Measurements from ENCODE around the gene HSD17B8. TPM values are rescaled to one million over a fixed set of nuclear protein-coding genes. Genes with fewer than 3 reads are reported as not detected.
A peak's percentile ranks its signal among the peaks of the same experiment; 100 is the strongest.

HSD17B8 gene
- total RNA-seq, 1 experiment from 2014 or later = 79.7 TPM

DNA sequence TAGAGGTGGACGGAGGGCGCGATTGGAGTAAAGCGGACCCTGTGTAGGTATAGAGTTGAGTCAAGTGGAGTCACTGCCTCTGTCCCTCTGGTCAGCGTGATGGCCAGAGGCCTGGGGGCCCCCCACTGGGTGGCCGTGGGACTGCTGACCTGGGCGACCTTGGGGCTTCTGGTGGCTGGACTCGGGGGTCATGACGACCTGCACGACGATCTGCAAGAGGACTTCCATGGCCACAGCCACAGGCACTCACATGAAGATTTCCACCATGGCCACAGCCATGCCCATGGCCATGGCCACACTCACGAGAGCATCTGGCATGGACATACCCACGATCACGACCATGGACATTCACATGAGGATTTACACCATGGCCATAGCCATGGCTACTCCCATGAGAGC is 3.3 kb upstream of the HSD17B8 start:
- no peak for DNase-seq (ENCODE audit: low read depth)
- in situ Hi-C loops (cut with HindIII; ENCODE audit: low pct_unique_long_range_greater_than_20kb, low sequenced_read_pairs) = no loop called here

DNA sequence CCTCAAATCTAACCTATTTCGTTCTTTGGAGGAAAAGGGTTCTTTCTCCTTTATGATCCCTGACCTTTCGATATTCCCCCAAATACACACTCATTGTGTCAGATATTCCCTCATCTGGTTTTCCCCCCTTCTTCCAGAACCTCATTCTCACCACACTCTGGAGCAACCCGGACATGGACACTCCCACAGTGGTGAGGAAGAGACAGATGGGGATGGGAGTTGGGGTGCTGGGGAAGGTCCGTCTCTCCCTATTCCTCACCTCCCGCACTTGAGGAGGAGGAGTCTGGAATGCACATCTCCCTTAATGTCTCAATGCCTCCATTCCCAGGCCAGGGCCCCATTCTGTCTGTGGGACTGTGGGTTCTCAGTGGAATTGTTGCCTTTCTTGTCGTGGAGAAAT is 2.5 kb upstream of the HSD17B8 start:
- DNase-seq (ENCODE audit: low read depth) = no peak
- in situ Hi-C loops (cut with HindIII; ENCODE audit: low pct_unique_long_range_greater_than_20kb, low sequenced_read_pairs) = no loop called here

DNA sequence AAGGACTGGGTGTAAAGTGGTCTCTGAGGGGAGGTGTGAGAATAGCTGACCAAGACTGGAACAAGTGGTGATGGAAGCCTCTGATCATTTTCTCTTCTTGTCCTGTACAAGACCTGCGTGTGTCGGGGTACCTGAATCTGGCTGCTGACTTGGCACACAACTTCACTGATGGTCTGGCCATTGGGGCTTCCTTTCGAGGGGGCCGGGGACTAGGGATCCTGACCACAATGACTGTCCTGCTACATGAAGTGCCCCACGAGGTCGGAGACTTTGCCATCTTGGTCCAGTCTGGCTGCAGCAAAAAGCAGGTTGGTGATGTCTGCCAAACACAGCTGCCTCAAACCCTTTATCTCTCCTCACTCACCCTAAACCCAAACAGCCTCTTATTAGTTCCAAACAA is 1.7 kb upstream of the HSD17B8 start:
- no peak for DNase-seq (ENCODE audit: low read depth)
- in situ Hi-C loops (cut with HindIII; ENCODE audit: low pct_unique_long_range_greater_than_20kb, low sequenced_read_pairs) = no loop called here

DNA sequence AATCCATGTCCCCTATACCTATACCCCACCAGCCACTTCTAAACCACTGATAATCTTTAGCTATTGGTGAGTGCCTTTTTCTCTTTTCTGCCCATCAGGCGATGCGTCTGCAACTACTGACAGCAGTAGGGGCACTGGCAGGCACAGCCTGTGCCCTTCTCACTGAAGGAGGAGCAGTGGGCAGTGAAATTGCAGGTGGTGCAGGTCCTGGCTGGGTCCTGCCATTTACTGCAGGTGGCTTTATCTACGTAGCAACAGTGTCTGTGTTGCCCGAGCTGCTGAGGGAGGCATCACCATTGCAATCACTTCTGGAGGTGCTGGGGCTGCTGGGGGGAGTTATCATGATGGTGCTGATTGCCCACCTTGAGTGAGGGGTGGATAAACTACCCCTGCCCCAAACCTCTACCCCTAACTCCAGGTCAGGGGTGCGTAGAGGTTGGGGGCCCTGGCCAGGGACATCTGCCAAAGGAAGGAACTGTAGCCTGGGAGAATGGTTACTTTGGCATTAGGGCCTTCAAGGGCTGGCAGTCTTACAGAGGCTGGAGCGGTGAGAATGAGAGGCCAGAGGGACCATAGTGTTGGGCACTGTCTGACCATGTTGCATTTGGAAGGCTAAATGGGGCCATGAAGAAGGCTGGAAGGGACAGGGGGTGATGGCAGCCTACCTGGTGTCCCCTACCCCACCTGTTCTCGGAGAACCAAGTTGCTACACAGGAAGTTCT is 851 bp upstream of the HSD17B8 start:
- in situ Hi-C loops (cut with HindIII; ENCODE audit: low pct_unique_long_range_greater_than_20kb, low sequenced_read_pairs) = no loop called here
- DNase-seq (ENCODE audit: low read depth) = no peak

DNA sequence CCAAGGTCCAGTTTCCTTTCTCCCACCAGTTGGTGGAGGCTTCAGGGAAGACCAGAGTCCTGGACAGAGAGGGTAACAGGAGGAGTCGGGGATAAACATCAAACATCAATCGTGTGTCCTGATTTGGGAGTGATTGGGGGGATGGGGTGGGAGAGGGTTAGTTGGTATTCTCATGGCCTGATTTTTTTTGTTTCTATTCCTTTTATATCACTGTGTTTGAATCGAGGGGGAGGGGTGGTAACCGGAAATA is 365 bp upstream of the HSD17B8 start:
- in situ Hi-C loops (cut with HindIII; ENCODE audit: low pct_unique_long_range_greater_than_20kb, low sequenced_read_pairs) = no loop called here
- no peak for DNase-seq (ENCODE audit: low read depth)

DNA sequence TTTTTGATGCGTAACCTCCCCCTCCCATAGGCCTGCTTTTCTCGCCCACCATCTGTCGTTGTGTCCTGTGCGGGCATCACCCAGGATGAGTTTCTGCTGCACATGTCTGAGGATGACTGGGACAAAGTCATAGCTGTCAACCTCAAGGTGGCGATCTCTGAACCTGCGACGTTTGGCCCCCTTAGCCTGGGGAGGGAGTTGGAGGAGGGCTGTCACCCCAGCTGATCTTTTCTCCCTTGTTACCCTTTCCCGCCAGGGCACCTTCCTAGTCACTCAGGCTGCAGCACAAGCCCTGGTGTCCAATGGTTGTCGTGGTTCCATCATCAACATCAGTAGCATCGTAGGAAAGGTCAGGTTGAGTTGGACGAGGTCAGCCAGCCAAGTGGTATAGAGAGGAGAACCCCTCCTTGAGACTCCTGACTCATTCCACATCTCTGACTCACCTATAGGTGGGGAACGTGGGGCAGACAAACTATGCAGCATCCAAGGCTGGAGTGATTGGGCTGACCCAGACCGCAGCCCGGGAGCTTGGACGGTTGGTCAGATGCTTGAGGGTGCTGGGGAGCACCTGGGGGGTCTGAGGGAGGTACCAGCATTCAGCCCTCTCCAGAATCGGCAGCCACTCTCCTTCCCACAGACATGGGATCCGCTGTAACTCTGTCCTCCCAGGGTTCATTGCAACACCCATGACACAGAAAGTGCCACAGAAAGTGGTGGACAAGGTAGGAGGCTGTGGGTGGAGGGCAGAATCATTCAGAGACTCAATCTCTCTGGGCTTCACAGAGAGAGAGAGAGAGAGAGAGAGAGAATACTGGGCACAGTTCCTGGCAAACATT is 954 bp downstream of the HSD17B8 start:
- DNase-seq (ENCODE audit: low read depth) = peak; percentile 81
- in situ Hi-C loops (cut with HindIII; ENCODE audit: low pct_unique_long_range_greater_than_20kb, low sequenced_read_pairs) = no loop called here

GRCh38 chr6:33206027-33206863 is 1.8 kb downstream of the HSD17B8 start:
- in situ Hi-C loops (cut with HindIII; ENCODE audit: low pct_unique_long_range_greater_than_20kb, low sequenced_read_pairs) = no loop called here
- DNase-seq (ENCODE audit: low read depth) = no peak

GRCh38 chr6:33206864-33207551 is 2.6 kb downstream of the HSD17B8 start:
- no peak for DNase-seq (ENCODE audit: low read depth)
- in situ Hi-C loops (cut with HindIII; ENCODE audit: low pct_unique_long_range_greater_than_20kb, low sequenced_read_pairs) = no loop called here

DNA sequence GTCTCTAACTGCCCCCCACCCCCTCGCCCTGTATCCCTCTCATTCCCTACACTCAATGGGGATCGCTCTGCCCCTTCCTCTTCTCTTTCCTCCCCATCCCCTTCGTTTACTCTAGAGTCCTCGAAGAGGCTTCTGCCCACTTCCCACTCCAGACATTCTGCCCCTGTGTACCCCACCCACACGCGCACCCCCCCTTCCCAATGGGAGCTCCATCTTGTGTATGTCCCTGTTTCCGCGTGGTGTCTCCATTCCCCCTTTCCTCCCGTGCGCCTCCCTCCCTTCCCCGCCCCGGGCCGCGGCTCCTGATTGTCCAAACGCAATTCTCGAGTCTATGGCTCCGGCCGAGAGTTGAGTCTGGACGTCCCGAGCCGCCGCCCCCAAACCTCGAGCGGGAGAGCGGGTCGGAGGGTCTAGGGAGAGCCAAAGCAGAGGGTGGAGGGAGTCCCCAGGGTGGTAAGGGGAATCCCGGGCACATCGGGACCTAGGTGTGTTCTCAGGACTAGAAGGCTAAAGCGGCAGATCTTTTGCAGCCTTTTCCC is 3.2 kb downstream of the HSD17B8 start:
- no peak for DNase-seq (ENCODE audit: low read depth)
- in situ Hi-C loops (cut with HindIII; ENCODE audit: low pct_unique_long_range_greater_than_20kb, low sequenced_read_pairs) = no loop called here

GRCh38 chr6:33208091-33208967 is 3.9 kb downstream of the HSD17B8 start, which contains the start of gene RING1:
Gene RING1 (plus strand): TSS chr6:33208500. CDS start chr6:33208823, 323 bp downstream.
- in situ Hi-C loops (cut with HindIII; ENCODE audit: low pct_unique_long_range_greater_than_20kb, low sequenced_read_pairs) = no loop called here

GRCh38 chr6:33209856-33210255 is 5.4 kb downstream of the HSD17B8 start:
- DNase-seq (ENCODE audit: low read depth) = no peak
- in situ Hi-C loops (cut with HindIII; ENCODE audit: low pct_unique_long_range_greater_than_20kb, low sequenced_read_pairs) = no loop called here

More at GRCh38 chr6:33208091-33208967, 3.9 kb downstream of the HSD17B8 start, which contains the start of gene RING1:
- DNase-seq (ENCODE audit: low read depth) = peak; percentile 58

DNA sequence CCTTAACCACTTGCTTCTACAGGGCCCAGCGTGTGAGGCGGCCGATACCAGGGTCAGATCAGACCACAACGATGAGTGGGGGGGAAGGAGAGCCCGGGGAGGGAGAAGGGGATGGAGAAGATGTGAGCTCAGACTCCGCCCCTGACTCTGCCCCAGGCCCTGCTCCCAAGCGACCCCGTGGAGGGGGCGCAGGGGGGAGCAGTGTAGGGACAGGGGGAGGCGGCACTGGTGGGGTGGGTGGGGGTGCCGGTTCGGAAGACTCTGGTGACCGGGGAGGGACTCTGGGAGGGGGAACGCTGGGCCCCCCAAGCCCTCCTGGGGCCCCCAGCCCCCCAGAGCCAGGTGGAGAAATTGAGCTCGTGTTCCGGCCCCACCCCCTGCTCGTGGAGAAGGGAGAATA is 6.7 kb downstream of the HSD17B8 start:
- in situ Hi-C loops (cut with HindIII; ENCODE audit: low pct_unique_long_range_greater_than_20kb, low sequenced_read_pairs) = no loop called here
- DNase-seq (ENCODE audit: low read depth) = no peak

DNA sequence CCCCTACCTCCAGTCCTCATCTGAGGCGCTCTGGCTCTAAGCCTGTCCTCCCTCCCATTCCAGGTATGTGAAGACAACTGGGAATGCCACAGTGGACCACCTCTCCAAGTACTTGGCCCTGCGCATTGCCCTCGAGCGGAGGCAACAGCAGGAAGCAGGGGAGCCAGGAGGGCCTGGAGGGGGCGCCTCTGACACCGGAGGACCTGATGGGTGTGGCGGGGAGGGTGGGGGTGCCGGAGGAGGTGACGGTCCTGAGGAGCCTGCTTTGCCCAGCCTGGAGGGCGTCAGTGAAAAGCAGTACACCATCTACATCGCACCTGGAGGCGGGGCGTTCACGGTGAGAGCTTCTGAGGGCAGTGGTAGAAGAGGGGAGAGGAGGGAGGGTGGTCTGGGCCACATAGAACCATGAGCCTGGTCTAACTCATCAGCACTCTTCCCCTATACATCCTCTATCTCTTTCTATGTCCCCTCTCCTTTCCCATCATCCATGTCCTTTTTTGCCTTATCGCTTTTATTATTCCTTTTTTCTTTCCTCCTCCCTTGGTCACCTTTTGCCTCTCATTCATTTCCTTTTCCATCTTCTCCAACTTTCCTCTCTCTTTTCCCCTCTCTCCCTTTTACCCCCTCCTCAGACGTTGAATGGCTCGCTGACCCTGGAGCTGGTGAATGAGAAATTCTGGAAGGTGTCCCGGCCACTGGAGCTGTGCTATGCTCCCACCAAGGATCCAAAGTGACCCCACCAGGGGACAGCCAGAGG is 7.4 kb downstream of the HSD17B8 start:
- in situ Hi-C loops (cut with HindIII; ENCODE audit: low pct_unique_long_range_greater_than_20kb, low sequenced_read_pairs) = no loop called here
- DNase-seq (ENCODE audit: low read depth) = no peak

GRCh38 chr6:33212857-33213165 is 8.4 kb downstream of the HSD17B8 start:
- in situ Hi-C loops (cut with HindIII; ENCODE audit: low pct_unique_long_range_greater_than_20kb, low sequenced_read_pairs) = no loop called here
- DNase-seq (ENCODE audit: low read depth) = no peak

GRCh38 chr6:33213166-33213988 is 8.9 kb downstream of the HSD17B8 start:
- in situ Hi-C loops (cut with HindIII; ENCODE audit: low pct_unique_long_range_greater_than_20kb, low sequenced_read_pairs) = no loop called here
- DNase-seq (ENCODE audit: low read depth) = no peak

GRCh38 chr6:33213989-33214335 is 9.5 kb downstream of the HSD17B8 start:
- DNase-seq (ENCODE audit: low read depth) = no peak
- in situ Hi-C loops (cut with HindIII; ENCODE audit: low pct_unique_long_range_greater_than_20kb, low sequenced_read_pairs) = no loop called here
